Loucy (cell line): ENCODE measurements around the gene GALNT7.

ENCODE experiments used
- H2AFZ ChIP-seq: fragments of 200-600 bp; sonication (generic); 2 replicates; pipeline ENCODE4 v1.6.0; 2016; ENCODE audit warnings: antibody characterized with exemption, mild to moderate bottlenecking, low read length, moderate library complexity
- H3F3A ChIP-seq: fragments of 200-600 bp; 2 replicates; pipeline ENCODE4 v1.6.0; 2016; ENCODE audit warnings: antibody characterized with exemption, low read depth, mild to moderate bottlenecking
- H3K27me3 ChIP-seq: fragments of 200-600 bp; sonication (generic); 2 replicates; pipeline ENCODE4 v1.6.1; 2014; ENCODE audit warnings: low read length, mild to moderate bottlenecking; ENCODE audit not compliant: insufficient read depth, poor library complexity, severe bottlenecking
- H3K36me3 ChIP-seq: fragments of 200-600 bp; sonication (generic); 2 replicates; pipeline ENCODE4 v1.6.1; 2016; ENCODE audit warnings: low read length; ENCODE audit not compliant: insufficient read depth
- H3K4me1 ChIP-seq: fragments of 200-600 bp; sonication (generic); 2 replicates; pipeline ENCODE4 v1.5.1; 2014; ENCODE audit warnings: low read length, mild to moderate bottlenecking; ENCODE audit not compliant: insufficient read depth, poor library complexity, severe bottlenecking
- H3K4me2 ChIP-seq: fragments of 200-600 bp; sonication (generic); 2 replicates; pipeline ENCODE4 v1.6.0; 2014; ENCODE audit warnings: antibody characterized with exemption, low read length, low read depth, mild to moderate bottlenecking; ENCODE audit not compliant: poor library complexity, severe bottlenecking
- H3K4me3 ChIP-seq: fragments of 200-600 bp; sonication (generic); 2 replicates; pipeline ENCODE4 v1.5.1; 2014; ENCODE audit warnings: low read length, mild to moderate bottlenecking, mixed read lengths; ENCODE audit not compliant: poor library complexity, severe bottlenecking
- H3K79me2 ChIP-seq: fragments of 200-600 bp; sonication (generic); 2 replicates; pipeline ENCODE4 v1.6.1; 2014; ENCODE audit warnings: low read length; ENCODE audit not compliant: insufficient read depth
- H3K9ac ChIP-seq: fragments of 200-600 bp; sonication (generic); 2 replicates; pipeline ENCODE4 v1.6.0; 2014; ENCODE audit warnings: mild to moderate bottlenecking, low read depth, low read length, moderate library complexity; ENCODE audit not compliant: poor library complexity, severe bottlenecking
- H3K9me2 ChIP-seq: fragments of 200-600 bp; sonication (generic); replicated peaks from 2 replicates; pipeline ENCODE4 v1.6.1; 2016; ENCODE audit warnings: low read depth, low read length, mixed read lengths
- H3K9me3 ChIP-seq: fragments of 200-600 bp; sonication (generic); 2 replicates; pipeline ENCODE4 v1.6.1; 2014; ENCODE audit warnings: mild to moderate bottlenecking, antibody characterized with exemption, low read length, low read depth; ENCODE audit not compliant: insufficient read depth
- H4K20me1 ChIP-seq: fragments of 200-600 bp; sonication (generic); 2 replicates; pipeline ENCODE4 v1.6.0; 2014; ENCODE audit warnings: antibody characterized with exemption, low read length, mild to moderate bottlenecking; ENCODE audit not compliant: insufficient read depth, poor library complexity, severe bottlenecking
- EZH2phosphoT487 ChIP-seq: fragments of 200-600 bp; IDR thresholded peaks from 2 replicates; pipeline ENCODE4 v1.6.1; 2018; ENCODE audit warnings: antibody characterized with exemption, mild to moderate bottlenecking, moderate library complexity, borderline replicate concordance
- TF ChIP-seq, protein P1 (sequence below): fragments of 200-600 bp; sonication (generic); conservative IDR thresholded peaks from 2 replicates; pipeline ENCODE4 v1.5.1; 2014; ENCODE audit warnings: mild to moderate bottlenecking, antibody characterized with exemption, low read length

GALNT7 gene

DNA sequence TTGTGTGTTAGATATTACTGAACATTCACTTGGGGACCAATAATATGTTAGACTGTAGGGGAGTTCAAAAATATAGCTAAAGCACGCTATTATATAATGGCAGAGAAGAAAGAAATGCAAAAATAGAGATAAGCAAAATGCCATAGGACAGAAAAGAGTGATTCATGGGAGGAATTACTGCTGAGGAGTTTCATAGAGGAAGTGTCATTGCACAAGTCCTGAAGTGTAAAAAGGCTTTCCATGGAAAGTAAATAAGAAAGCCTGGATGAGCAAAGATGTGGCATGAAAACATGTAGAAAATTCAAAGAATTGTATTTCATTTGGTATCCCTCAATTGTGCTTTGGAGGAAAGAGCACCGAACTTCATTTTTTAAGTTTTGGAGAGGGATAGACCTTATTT, 151.1 kb downstream of the GALNT7 start:
- no peaks in the 10 kb centered on the region for H3K27me3 ChIP-seq
- H3K4me3 ChIP-seq = no peak overlapping the region
- H2AFZ ChIP-seq = no peak overlapping the region
- no peaks in the 10 kb centered on the region for H3K4me1 ChIP-seq
- H3F3A ChIP-seq = no peaks in the 10 kb centered on the region; the same call in 1 of the 2 replicates
- no peaks in the 10 kb centered on the region for H3K79me2 ChIP-seq
- no peak overlapping the region for H3K4me2 ChIP-seq
- peaks cover 3% of the 10 kb centered on the region for H4K20me1 ChIP-seq
- no peaks in the 10 kb centered on the region for H3K9me3 ChIP-seq
- H3K9me2 ChIP-seq = no peaks in the 10 kb centered on the region
- H3K36me3 ChIP-seq = peaks cover 79% of the 10 kb centered on the region
- TF ChIP-seq EZH2phosphoT487 = no peak
- TF ChIP-seq, protein P1, sequence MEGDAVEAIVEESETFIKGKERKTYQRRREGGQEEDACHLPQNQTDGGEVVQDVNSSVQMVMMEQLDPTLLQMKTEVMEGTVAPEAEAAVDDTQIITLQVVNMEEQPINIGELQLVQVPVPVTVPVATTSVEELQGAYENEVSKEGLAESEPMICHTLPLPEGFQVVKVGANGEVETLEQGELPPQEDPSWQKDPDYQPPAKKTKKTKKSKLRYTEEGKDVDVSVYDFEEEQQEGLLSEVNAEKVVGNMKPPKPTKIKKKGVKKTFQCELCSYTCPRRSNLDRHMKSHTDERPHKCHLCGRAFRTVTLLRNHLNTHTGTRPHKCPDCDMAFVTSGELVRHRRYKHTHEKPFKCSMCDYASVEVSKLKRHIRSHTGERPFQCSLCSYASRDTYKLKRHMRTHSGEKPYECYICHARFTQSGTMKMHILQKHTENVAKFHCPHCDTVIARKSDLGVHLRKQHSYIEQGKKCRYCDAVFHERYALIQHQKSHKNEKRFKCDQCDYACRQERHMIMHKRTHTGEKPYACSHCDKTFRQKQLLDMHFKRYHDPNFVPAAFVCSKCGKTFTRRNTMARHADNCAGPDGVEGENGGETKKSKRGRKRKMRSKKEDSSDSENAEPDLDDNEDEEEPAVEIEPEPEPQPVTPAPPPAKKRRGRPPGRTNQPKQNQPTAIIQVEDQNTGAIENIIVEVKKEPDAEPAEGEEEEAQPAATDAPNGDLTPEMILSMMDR = no peak
- H3K9ac ChIP-seq = no peak overlapping the region

DNA sequence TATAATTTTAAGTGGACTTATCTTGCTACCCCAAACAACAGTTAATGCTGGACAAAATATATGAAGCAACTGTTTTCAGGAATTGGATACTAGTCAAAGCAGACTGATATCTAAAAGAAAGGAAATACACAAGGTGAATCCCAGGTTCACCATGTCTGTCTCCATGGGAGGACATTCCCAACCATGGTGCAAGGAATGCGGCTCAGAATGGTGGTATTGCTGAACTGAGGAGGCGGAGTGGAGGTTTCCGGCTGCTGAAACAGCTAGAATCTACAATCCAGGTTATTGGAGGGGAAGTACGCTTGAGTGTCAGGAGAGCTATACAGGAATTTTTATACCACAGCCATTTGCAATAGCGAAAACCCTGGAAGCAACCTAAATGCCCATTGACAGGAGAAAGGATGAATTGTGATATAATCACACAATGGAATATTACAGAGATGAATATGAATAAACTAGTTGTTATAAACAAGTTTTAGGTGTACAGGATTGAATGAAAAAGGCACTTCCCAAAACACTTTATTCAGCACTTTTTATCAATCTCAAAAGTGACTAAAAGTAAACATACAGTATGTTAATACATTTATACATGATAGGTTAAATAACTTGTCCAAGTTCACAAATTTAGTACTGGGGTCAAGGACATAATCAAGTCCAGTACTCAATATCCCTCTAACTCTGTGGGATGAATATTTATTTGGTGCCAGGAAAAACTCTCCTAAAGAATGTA, 156.6 kb downstream of the GALNT7 start:
- no peak overlapping the region for H2AFZ ChIP-seq
- H3K4me2 ChIP-seq = no peak overlapping the region
- TF ChIP-seq, protein P1 = no peak
- TF ChIP-seq EZH2phosphoT487 = no peak
- peaks cover 9% of the 10 kb centered on the region for H3K4me1 ChIP-seq
- peaks cover 17% of the 10 kb centered on the region for H4K20me1 ChIP-seq
- H3K36me3 ChIP-seq = peaks cover 52% of the 10 kb centered on the region
- no peak overlapping the region for H3K4me3 ChIP-seq
- peaks cover 4% of the 10 kb centered on the region; the same call in 1 of the 2 replicates for H3F3A ChIP-seq
- H3K9me3 ChIP-seq = no peaks in the 10 kb centered on the region
- H3K9me2 ChIP-seq = no peaks in the 10 kb centered on the region
- H3K9ac ChIP-seq = no peak overlapping the region
- no peaks in the 10 kb centered on the region for H3K27me3 ChIP-seq
- H3K79me2 ChIP-seq = peaks cover 21% of the 10 kb centered on the region

DNA sequence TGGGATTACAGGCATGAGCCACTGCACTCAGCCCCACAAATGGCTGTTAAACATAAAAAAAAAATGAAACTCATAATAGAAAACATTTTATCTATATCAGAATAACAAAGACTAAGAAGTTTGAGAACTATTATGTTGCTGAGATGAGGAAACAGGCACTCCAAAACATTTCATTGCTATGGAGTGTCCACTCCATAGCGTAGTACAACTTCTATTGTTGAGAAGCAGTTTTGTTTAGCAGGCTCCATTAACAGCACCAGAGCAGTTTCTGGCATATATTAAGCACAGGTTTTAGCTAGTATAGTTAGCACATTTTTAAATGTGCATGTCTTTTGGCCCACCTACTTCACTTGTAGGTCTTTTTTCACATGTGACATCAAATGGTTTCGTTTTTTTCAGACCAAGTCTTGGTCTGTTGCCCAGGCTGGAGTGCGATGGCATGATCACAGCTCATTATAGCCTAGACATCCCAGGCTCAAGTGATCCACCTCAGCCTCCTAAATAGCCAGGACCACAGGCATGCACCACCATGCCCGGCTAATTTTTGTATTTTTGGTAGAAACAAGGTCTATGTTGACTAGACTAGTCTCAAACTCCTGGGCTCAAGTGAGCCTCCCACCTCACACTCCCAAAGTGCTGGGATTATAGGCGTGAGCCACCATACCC, 159.8 kb downstream of the GALNT7 start:
- Histone ChIP-seq H3K4me1 (peaks cover 27% of the 10 kb centered on the region), H3K9me3 (no peaks in the 10 kb centered on the region), H3F3A (peaks cover 4% of the 10 kb centered on the region; the same call in 1 of the 2 replicates), H3K79me2 (peaks cover 53% of the 10 kb centered on the region), H4K20me1 (peaks cover 49% of the 10 kb centered on the region), H3K9ac (no peak overlapping the region), H3K9me2 (no peaks in the 10 kb centered on the region), H3K36me3 (peaks cover 55% of the 10 kb centered on the region), H2AFZ (no peak overlapping the region), H3K27me3 (peaks cover 7% of the 10 kb centered on the region), H3K4me3 (no peak overlapping the region), H3K4me2 (peak overlapping the region; percentile 84)
- TF ChIP-seq, protein P1 = no peak
- no peak for TF ChIP-seq EZH2phosphoT487
